GM12801 (cell line): ENCODE data around the gene KIF21A.

Source experiments
- TF ChIP-seq, protein P1 (sequence below): IDR thresholded peaks from one replicate; pipeline ENCODE4 v1.5.1; 2011; ENCODE audit warnings: control low read depth; ENCODE audit not compliant: insufficient read length; ENCODE audit errors: extremely low read depth

KIF21A gene

DNA sequence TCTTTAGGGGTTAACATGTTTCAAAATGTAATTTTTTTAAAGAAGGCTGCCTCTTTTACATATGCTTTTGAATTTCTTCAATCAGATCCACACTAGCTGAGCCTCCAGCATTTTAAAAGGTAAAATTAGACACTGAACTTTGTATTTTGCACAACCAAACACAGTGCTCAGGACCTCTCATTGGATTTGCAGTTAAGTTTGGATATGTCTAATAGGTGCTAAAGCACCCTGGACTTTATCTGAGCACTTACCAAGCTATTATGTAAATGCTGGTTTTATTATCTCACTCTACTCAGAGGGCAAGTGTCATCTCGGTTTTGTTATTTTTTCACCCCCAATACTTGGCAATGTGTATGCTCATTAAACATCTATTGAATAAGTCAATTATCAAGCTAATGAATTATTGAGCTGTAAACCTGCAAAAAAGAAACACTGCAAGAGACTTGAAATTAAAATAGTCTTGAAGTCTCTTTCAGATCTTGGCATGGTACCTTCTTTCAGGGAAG, 150.7 kb downstream of the KIF21A start:
- TF ChIP-seq, protein P1, sequence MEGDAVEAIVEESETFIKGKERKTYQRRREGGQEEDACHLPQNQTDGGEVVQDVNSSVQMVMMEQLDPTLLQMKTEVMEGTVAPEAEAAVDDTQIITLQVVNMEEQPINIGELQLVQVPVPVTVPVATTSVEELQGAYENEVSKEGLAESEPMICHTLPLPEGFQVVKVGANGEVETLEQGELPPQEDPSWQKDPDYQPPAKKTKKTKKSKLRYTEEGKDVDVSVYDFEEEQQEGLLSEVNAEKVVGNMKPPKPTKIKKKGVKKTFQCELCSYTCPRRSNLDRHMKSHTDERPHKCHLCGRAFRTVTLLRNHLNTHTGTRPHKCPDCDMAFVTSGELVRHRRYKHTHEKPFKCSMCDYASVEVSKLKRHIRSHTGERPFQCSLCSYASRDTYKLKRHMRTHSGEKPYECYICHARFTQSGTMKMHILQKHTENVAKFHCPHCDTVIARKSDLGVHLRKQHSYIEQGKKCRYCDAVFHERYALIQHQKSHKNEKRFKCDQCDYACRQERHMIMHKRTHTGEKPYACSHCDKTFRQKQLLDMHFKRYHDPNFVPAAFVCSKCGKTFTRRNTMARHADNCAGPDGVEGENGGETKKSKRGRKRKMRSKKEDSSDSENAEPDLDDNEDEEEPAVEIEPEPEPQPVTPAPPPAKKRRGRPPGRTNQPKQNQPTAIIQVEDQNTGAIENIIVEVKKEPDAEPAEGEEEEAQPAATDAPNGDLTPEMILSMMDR: no peak

DNA sequence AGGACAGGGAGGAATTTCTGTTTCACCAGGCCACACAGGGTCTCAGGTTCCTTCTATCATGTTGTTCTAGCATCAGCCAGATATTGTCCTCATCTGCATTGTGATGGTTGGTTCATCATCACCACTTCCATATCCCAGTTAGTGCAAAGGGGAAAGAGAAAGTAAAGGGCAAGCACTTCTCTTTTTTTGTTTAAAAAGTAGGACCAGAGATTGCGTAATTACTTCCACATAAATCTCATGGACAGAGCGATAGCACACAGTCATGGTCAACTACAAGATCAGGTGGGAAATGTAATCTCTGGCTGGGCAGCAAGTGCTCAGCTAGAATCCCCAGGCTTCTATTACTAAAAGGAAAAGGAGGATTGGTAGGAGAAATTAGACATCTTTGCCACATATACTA, 155.1 kb downstream of the KIF21A start:
- TF ChIP-seq, protein P1: no peak

DNA sequence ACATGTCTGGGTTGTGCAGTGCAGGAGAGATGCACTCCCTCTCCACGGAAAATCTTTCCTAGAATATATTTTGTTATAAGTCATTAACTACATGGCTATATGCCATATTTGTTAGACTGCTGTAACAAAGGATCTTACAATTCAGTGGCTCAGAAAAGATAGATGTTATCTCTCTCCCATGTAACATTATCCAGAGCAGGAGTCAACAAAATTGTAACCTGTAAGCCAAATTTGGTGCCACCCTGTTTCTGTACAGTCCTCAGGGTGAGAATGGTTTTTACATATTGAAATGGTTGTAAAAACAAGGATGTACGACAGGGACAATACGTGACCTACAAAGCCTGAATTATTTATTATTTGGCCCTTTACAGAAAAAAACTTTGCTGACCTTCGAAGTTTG, 155.5 kb downstream of the KIF21A start:
- TF ChIP-seq, protein P1: no peak

DNA sequence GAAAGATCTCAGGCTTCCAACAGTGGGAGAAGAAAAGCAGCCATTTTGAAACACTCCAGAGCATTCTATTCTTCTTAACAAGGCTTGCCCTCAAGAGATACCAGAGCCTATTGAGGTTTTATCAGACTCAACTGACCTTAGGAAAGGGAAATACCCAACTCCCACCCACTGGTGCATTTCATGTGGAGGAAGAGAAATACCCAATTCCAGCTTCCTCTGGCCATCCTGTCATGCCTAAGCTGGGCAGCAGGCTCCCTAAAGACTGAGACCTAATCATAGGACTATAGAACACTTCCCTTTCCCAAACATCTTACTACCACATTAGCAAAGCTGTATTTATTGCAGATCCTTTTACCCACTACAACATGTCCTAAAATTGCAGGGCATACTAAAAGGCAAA, 164.5 kb downstream of the KIF21A start:
- TF ChIP-seq, protein P1: no peak

DNA sequence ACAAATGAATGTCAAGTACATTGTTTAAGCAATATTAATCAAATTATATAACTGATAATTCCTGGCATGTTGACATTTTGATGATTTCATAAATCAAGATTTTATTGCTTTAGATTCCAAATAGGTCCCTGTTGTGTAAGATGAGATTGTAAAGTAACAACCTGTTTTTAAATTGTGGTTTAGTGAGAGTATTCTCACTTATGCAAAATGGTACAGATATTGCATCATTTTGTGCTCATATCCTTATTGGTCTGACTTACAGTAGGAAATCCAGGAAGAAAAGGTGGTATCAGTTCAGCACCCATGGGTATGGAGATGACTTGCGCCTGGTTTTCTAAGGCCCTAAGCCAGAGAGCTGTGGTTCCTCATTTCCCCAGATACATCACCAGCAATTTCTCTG, 165.5 kb downstream of the KIF21A start:
- TF ChIP-seq, protein P1: no peak

DNA sequence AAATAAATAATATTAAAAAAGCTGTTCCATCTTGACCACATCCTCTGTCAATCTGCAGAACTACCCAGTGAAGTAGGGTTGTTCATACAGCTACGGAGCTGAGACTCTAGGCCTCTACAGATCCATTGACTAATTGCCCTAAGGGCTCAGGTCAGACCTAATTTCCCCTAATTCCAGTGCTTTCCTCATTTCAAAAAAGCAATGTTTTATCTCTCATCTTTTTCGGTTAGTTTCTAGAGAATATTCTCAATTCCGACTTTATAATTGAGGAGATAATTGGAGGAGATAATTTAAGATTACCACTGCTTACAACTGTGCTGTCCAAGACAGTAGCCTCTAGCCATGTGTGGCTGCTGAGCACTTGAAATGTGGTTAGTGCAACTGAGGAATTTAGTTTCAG, 167.1 kb downstream of the KIF21A start:
- TF ChIP-seq, protein P1: no peak

DNA sequence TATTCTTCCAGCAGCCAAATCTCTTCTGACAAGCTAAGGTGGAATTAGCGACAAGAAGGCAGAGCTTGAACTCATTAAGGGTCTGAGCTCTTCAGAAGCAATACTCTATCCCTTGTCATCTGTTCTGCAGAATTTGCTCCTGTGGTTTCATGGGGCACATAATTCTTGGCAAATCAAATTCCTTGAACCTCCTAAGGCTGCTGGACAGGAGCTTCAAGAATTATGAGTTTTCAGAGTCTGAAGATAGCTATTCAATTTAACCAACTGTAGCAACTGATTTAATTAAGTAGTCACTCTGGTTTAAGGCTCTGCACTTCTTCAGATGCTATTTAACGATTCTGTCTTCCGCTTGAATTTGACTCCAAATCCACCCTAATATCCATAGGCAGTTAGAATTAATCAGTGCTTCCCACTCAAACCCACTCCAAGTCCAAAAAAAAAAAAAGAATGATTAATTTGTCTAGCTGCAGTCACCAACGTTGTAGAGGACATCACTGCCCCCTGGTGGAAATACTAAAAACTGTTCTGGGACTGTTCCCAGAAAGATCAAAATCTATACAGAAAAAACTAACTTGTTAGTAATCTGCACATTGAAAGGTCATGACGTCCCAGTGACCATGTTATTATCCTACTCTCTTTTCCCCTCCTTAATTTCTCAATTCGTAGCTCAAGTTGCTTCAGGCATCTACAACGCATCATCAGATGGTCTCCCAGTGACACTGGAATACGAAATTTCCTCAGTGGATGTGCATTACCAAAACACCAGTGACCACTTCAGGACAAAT, 169.9 kb downstream of the KIF21A start:
- TF ChIP-seq, protein P1: no peak
